Astrocyte of the hippocampus (primary cell): ENCODE data around the gene GGT5.
"Not testable (repeated sequence)": the region's sequence is repeated elsewhere in the genome, so short reads cannot be mapped to it uniquely, and the experiment has no call there.

Source experiments
- DNase-seq: peaks from one replicate; pipeline ENCODE4 v3.0.0; 2011; ENCODE audit warnings: low read depth, low spot score

The GGT5 gene

GRCh38 chr22:24205438-24206195 lies 39.3 kb downstream of the GGT5 start:
- no peak for DNase-seq

- DNase-seq, result not testable (repeated sequence)
Measured at GRCh38 chr22:24203856-24204255, 41.0 kb downstream of the GGT5 start.

GRCh38 chr22:24201681-24202614 lies 42.9 kb downstream of the GGT5 start:
- no peak for DNase-seq

GRCh38 chr22:24200619-24201212 lies 44.2 kb downstream of the GGT5 start:
- DNase-seq, result peak; percentile 91

GRCh38 chr22:24198682-24199052 lies 46.2 kb downstream of the GGT5 start:
- DNase-seq, result no peak

GRCh38 chr22:24191893-24192292 lies 53.0 kb downstream of the GGT5 start:
- no peak for DNase-seq

GRCh38 chr22:24191381-24191841 lies 53.5 kb downstream of the GGT5 start:
- no peak for DNase-seq

- DNase-seq, result no peak
Measured at GRCh38 chr22:24190596-24191208, 54.2 kb downstream of the GGT5 start.

- DNase-seq, result no peak
Measured at GRCh38 chr22:24190159-24190540, 54.7 kb downstream of the GGT5 start.

- DNase-seq, result peak; percentile 83
Measured at GRCh38 chr22:24189249-24190158, 55.4 kb downstream of the GGT5 start.

GRCh38 chr22:24188705-24189248 lies 56.1 kb downstream of the GGT5 start:
- DNase-seq, result no peak

GRCh38 chr22:24187731-24188644 lies 56.9 kb downstream of the GGT5 start:
- DNase-seq, result no peak

- DNase-seq, result no peak
Measured at GRCh38 chr22:24186892-24187670, 57.8 kb downstream of the GGT5 start.

- no peak for DNase-seq
Measured at GRCh38 chr22:24186352-24186740, 58.5 kb downstream of the GGT5 start.

- no peak for DNase-seq
Measured at GRCh38 chr22:24185501-24186351, 59.2 kb downstream of the GGT5 start.

- no peak for DNase-seq
Measured at GRCh38 chr22:24185001-24185500, 59.8 kb downstream of the GGT5 start.

GRCh38 chr22:24184057-24184798 lies 60.7 kb downstream of the GGT5 start:
- no peak for DNase-seq
